Epidermal melanocyte (primary cell): ENCODE measurements around the gene WDR89.
"Not testable (repeated sequence)": the region's sequence is repeated elsewhere in the genome, so short reads cannot be mapped to it uniquely, and the experiment has no call there.

Experiments
- DNase-seq: peaks from one replicate; pipeline ENCODE4 v3.0.0; 2011; ENCODE audit warnings: low spot score; ENCODE audit not compliant: insufficient read length

The WDR89 gene

GRCh38 chr14:63654346-63654745 is 12.7 kb upstream of the WDR89 start:
- DNase-seq = no peak

GRCh38 chr14:63652406-63652805 is 10.7 kb upstream of the WDR89 start:
- no peak for DNase-seq

- DNase-seq = no peak
Observed at GRCh38 chr14:63650256-63650952, 8.7 kb upstream of the WDR89 start.

- DNase-seq = no peak
Observed at GRCh38 chr14:63647696-63648410, 6.2 kb upstream of the WDR89 start.

GRCh38 chr14:63644741-63645140 is 3.1 kb upstream of the WDR89 start:
- no peak for DNase-seq

GRCh38 chr14:63642656-63643382 is 1.1 kb upstream of the WDR89 start:
- DNase-seq = no peak

GRCh38 chr14:63642229-63642611 is 549 bp upstream of the WDR89 start:
- peak; percentile 92 for DNase-seq

- DNase-seq = no peak
Observed at GRCh38 chr14:63638493-63638892, 3.2 kb downstream of the WDR89 start.

GRCh38 chr14:63636094-63636635 is 5.5 kb downstream of the WDR89 start:
- not testable (repeated sequence) for DNase-seq

- no peak for DNase-seq
Observed at GRCh38 chr14:63633801-63634200, 7.9 kb downstream of the WDR89 start.

- DNase-seq = no peak
Observed at GRCh38 chr14:63632932-63633514, 8.6 kb downstream of the WDR89 start.

GRCh38 chr14:63624701-63625100 is 17.0 kb downstream of the WDR89 start:
- DNase-seq = no peak

GRCh38 chr14:63624203-63624602 is 17.5 kb downstream of the WDR89 start:
- no peak for DNase-seq

GRCh38 chr14:63621975-63622374 is 19.7 kb downstream of the WDR89 start:
- DNase-seq = not testable (repeated sequence)

- no peak for DNase-seq
Observed at GRCh38 chr14:63616015-63616414, 25.7 kb downstream of the WDR89 start.

GRCh38 chr14:63614679-63615363 is 26.9 kb downstream of the WDR89 start:
- no peak for DNase-seq

- DNase-seq = no peak
Observed at GRCh38 chr14:63611078-63611477, 30.6 kb downstream of the WDR89 start.

- DNase-seq = no peak
Observed at GRCh38 chr14:63605041-63605532, 36.6 kb downstream of the WDR89 start.

- DNase-seq = no peak
Observed at GRCh38 chr14:63604626-63605025, 37.0 kb downstream of the WDR89 start.

GRCh38 chr14:63603749-63604277 is 37.9 kb downstream of the WDR89 start:
- no peak for DNase-seq

GRCh38 chr14:63598807-63599206 is 42.9 kb downstream of the WDR89 start:
- DNase-seq = peak; percentile 73
